WI38 (cell line): ENCODE data around the gene HTATSF1.

ENCODE experiments used
- H3K4me3 ChIP-seq: 2 replicates; pipeline ENCODE4 v1.5.1; 2011; ENCODE audit warnings: low read depth, mild to moderate bottlenecking, control low read depth, low read length
- TF ChIP-seq, protein P1 (sequence below): IDR thresholded peaks from 2 replicates; pipeline ENCODE4 v1.5.1; 2012; ENCODE audit warnings: low read depth, mild to moderate bottlenecking, control low read depth, low read length

The HTATSF1 gene

DNA sequence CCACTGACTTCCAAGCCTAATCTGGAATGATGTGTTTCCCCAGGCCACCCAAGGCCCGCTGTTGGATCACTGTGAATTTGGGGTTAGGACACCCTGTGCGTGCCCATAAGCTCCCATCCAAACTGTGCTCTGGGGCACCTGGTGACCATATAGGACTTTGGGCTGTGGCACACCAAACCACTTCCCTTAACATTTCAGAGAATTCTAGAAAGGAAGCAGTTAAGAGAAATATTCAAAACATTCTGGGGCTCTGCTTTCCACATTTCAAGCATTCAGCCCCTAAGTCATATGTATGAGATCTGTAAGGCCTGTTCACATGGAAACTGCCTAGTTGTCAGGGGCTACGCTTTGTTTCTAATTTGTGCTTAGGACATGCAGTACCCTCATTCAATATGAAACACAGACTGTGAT lies 49.0 kb downstream of the HTATSF1 start:
- TF ChIP-seq, protein P1, sequence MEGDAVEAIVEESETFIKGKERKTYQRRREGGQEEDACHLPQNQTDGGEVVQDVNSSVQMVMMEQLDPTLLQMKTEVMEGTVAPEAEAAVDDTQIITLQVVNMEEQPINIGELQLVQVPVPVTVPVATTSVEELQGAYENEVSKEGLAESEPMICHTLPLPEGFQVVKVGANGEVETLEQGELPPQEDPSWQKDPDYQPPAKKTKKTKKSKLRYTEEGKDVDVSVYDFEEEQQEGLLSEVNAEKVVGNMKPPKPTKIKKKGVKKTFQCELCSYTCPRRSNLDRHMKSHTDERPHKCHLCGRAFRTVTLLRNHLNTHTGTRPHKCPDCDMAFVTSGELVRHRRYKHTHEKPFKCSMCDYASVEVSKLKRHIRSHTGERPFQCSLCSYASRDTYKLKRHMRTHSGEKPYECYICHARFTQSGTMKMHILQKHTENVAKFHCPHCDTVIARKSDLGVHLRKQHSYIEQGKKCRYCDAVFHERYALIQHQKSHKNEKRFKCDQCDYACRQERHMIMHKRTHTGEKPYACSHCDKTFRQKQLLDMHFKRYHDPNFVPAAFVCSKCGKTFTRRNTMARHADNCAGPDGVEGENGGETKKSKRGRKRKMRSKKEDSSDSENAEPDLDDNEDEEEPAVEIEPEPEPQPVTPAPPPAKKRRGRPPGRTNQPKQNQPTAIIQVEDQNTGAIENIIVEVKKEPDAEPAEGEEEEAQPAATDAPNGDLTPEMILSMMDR: no peak
- H3K4me3 ChIP-seq: no peak overlapping the region

DNA sequence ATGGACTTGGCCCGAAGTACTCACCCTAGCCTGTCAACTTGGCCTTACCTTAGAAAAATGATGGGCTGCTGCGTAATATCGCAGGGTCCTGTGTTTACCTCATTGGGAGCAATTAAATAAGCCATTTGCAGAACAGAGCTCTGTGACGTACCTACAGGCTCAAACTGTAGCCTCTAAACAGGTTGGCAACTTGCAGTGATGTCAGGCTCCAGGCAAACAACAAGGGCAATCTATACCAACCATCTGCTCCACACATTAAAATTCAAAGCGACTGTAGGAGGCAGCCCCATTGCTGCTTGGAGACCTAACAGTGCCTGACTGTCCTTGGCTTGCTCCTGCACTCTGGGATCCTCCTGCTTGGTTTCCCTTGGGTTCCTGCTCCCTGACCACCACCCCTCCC lies 51.8 kb downstream of the HTATSF1 start:
- TF ChIP-seq, protein P1: no peak
- H3K4me3 ChIP-seq: no peak overlapping the region

DNA sequence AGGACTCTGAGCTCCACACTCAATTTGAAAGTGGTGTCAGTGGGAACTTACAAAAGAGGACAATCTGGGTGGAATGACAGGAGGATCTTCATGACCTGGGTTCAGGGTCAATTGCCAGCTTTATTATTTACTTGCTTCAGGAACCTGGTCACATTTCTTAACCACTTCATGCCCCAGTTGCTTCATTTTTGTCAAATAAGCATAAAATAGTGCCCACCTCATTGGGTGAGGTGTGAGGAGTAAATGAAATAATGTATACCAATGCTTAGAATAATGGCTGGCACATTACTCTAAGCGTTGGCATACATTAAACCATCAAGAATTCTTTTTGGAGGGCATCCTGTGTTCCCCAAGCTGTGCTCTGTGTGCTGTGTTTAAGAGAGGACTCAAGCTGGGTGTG lies 54.0 kb downstream of the HTATSF1 start:
- H3K4me3 ChIP-seq: no peak overlapping the region
- TF ChIP-seq, protein P1: no peak

DNA sequence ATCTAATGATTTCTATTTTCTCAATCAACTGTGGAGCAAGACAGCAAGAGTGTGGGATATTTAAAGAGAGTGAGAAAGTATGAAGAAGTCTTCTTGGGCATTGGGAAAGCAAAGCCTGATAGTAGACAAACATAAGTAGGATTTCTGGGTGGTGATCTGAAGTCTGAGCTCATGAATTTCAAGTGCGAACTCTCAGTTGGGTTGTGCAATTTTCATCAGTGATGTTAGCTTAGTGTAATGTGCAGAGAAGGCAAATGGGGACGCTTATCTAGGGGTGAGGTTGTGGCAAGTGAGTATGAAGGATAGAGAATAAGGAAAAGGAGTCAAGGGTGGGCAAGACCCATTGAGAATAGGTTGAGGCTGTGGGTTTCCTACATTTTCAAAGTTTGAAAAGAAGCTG lies 58.3 kb downstream of the HTATSF1 start:
- TF ChIP-seq, protein P1: no peak
- no peak overlapping the region for H3K4me3 ChIP-seq
